Adrenal gland (tissue), 12 donors: ENCODE data around the gene MTHFD2L. TPM values are rescaled to one million over a fixed set of nuclear protein-coding genes. Genes with fewer than 3 reads are reported as not detected.

Experiments
- DNase-seq, 7 donors: peaks; one replicate each; pipeline ENCODE4 v3.0.0-alpha.2; 2019 to 2020
- H3K27ac ChIP-seq, 5 donors: fragments of 200-600 bp; sonication (generic) in 4 of 5; 1 replicate in 3 of 5; 2 replicates in 2 of 5; pipeline versions ENCODE4 v1.5.1 to v1.8.0; 2016 to 2020; ENCODE audit warnings: mild to moderate bottlenecking in 1 of 5
- H3K27me3 ChIP-seq: fragments of 200-600 bp; 2 replicates; pipeline ENCODE4 v1.8.0; 2021
- H3K36me3 ChIP-seq, 2 donors: fragments of 200-600 bp; replicated peaks in 1 of 2; 1 replicate in 1 of 2; 2 replicates in 1 of 2; pipeline versions ENCODE4 v1.5.1 to v1.8.0; 2018 to 2022
- H3K4me1 ChIP-seq, 2 donors: fragments of 200-600 bp; replicated peaks in 1 of 2; 1 replicate in 1 of 2; 2 replicates in 1 of 2; pipeline versions ENCODE4 v1.5.1 to v1.8.0; 2018 to 2021
- H3K4me3 ChIP-seq, 4 donors: fragments of 200-600 bp; sonication (generic) in 3 of 4; one replicate each; pipeline ENCODE4 v1.5.1; 2016 to 2018
- H3K9me3 ChIP-seq, 3 donors: fragments of 200-600 bp; sonication (generic) in 1 of 3; replicated peaks in 1 of 3; 1 replicate in 2 of 3; 2 replicates in 1 of 3; pipeline versions ENCODE4 v1.5.1 to v1.8.0; 2016 to 2021
- POLR2A ChIP-seq, 2 donors: fragments of 450-650 bp; IDR thresholded peaks; one replicate each; pipeline ENCODE4 v1.6.1; 2017; ENCODE audit warnings: antibody characterized with exemption in 2 of 2, mild to moderate bottlenecking in 2 of 2, moderate library complexity in 1 of 2
- WGBS, 4 donors: extraction: QIAGEN DNeasy Blood & Tissue Kit in 2 of 4; methylation state at CpG; one replicate each; pipeline versions ENCODE4 v1.1.5 to v1.1.7; 2013 to 2017; 5-methylcytosine and 5-hydroxymethylcytosine counted together
- intact Hi-C, 2 donors: fragments of 100-400 bp; cut with DNase I; formaldehyde crosslinking; loops; one replicate each; pipeline versions ENCODE4 v1.14.1 to v1.15.0; 2022 to 2023
- polyA plus RNA-seq, 3 donors: library from polyadenylated mRNA; stranded (reverse); fragments of 200-250 nt in 2 of 3; fragments of 350-450 nt in 1 of 3; fragmentation: Illumina TruSeq in 1 of 3; extraction: RNeasy Lipid Tissue Mini Kit (QIAGEN cat#74804) in 1 of 3; gene quantifications; one replicate each; pipeline ENCODE4 v1.2.3, GENCODE V29; 2013 to 2014
- total RNA-seq, 9 donors: library from RNA; depleted of rRNA in 4 of 9; stranded (reverse); fragments of >200 nt in 4 of 9; fragments of 120-200 nt in 1 of 9; fragmentation: NEBNext Ultra II Directional in 1 of 9; extraction: Animal tissue kit (Norgen Biotek cat#: 25700) in 1 of 9; gene quantifications; one replicate each; pipeline versions ENCODE4 v1.1.0 to v1.2.4, GENCODE V29; 2013 to 2023
- TF ChIP-seq, protein P1 (sequence below), 6 experiments: fragments of 450-650 bp in 4 of 6; fragments of 200-600 bp in 2 of 6; sonication (generic) in 1 of 6; IDR thresholded peaks; 1 replicate in 5 of 6; 2 replicates in 1 of 6; pipeline versions ENCODE4 v1.5.1 to v1.8.0; 2016 to 2021; ENCODE audit warnings: antibody characterized with exemption in 6 of 6, mild to moderate bottlenecking in 2 of 6, moderate library complexity in 1 of 6
- donor health status: healthy with polysubstance abuse.
- donor health status: Bipolar disorder and iron deficiency.
- donor health status: DM: yes; HTN: yes; CAD: no.
- donor health status: DM: no; HTN: no; CAD: no.
- donor health status: DM: no; HTN: no; CAD: no.
- donor health status: DM: yes; HTN: yes; CAD: no.

Gene MTHFD2L
- total and polyA plus RNA-seq, 12 donors = 9.8 to 38.2 (median 15.9) TPM

DNA sequence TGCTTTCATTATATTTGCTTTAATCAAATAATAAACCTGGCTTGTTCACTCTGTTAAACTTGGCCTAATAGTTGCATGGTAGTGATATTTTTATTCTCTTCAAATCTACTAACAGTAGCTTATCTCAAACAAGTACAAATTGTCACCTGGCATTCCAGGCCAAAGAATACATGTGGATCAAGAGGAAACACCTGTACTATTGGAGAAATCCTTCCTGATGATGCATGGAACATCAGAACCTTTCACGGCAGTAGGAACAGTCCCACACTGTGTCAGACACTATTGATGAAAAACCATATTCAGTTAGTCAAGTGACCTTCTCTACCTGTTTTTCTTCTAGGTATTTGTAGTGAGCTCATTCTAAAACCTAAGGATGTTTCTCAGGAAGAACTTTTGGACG, 17.0 kb downstream of the MTHFD2L start:
- H3K27ac ChIP-seq = no peak overlapping the region
- DNase-seq = no peak
- WGBS, 4 donors = 84 to 96% (median 94%) methylated on average over 2 of the region's 2 CpGs
- no peaks in the 10 kb centered on the region for H3K9me3 ChIP-seq
- no peaks in the 10 kb centered on the region for H3K4me1 ChIP-seq
- intact Hi-C loops = no loop called here
- no peaks in the 10 kb centered on the region for H3K36me3 ChIP-seq
- TF ChIP-seq, protein P1, sequence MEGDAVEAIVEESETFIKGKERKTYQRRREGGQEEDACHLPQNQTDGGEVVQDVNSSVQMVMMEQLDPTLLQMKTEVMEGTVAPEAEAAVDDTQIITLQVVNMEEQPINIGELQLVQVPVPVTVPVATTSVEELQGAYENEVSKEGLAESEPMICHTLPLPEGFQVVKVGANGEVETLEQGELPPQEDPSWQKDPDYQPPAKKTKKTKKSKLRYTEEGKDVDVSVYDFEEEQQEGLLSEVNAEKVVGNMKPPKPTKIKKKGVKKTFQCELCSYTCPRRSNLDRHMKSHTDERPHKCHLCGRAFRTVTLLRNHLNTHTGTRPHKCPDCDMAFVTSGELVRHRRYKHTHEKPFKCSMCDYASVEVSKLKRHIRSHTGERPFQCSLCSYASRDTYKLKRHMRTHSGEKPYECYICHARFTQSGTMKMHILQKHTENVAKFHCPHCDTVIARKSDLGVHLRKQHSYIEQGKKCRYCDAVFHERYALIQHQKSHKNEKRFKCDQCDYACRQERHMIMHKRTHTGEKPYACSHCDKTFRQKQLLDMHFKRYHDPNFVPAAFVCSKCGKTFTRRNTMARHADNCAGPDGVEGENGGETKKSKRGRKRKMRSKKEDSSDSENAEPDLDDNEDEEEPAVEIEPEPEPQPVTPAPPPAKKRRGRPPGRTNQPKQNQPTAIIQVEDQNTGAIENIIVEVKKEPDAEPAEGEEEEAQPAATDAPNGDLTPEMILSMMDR (IDR thresholded peaks at IDR 0.05) = no peak
- no peak for TF ChIP-seq POLR2A (IDR thresholded peaks at IDR 0.05)
- H3K27me3 ChIP-seq = no peaks in the 10 kb centered on the region
- no peak overlapping the region for H3K4me3 ChIP-seq

DNA sequence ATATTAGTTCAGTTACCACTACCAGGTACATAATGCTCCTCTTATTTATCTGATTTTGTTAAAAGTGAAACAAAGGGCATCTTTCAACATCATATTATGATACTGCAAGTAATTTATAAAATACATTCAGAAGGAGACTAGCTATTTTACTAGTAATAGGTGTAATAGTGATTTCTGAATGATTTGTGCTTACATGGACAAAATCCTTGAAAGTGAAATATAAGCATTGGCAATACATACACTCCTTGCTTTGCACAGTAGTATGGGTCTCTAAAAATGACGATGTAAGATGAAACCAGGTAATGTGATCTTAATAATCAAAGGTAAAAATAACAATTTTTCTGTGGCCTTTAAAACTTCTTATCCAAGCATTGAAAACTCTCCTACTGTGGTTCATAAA, 17.5 kb downstream of the MTHFD2L start:
- Histone ChIP-seq H3K27ac (no peak overlapping the region), H3K4me1 (no peaks in the 10 kb centered on the region), H3K9me3 (no peaks in the 10 kb centered on the region), H3K4me3 (no peak overlapping the region), H3K27me3 (no peaks in the 10 kb centered on the region), H3K36me3 (no peaks in the 10 kb centered on the region)
- TF ChIP-seq, protein P1 (IDR thresholded peaks at IDR 0.05) = no peak
- no peak for TF ChIP-seq POLR2A (IDR thresholded peaks at IDR 0.05)
- 90 to 99% (median 97%) methylated on average over 1 of the region's 1 CpG for WGBS, 4 donors
- DNase-seq = no peak
- intact Hi-C loops = no loop called here

DNA sequence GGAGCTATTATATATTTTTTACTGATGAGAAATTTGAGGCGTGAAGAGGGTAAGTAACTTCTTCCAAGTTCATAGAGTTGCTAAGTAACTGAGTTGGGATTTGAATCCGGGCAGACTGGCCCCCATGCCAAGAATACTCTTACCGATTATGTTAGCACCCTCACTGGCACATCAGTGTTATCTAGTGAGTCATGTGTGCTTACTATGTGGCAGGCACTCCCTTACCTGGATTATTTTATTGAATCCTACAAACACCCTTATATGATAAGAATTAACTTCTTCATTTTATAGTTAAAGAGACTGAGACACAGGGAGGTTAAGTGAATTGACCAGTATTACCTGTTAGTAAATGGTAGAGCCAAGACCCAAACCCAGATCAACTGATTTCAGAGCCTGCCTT, 20.9 kb downstream of the MTHFD2L start:
- WGBS, 4 donors = 90 to 96% (median 94%) methylated on average over 3 of the region's 3 CpGs
- intact Hi-C loops = no loop called here
- H3K4me1 ChIP-seq = no peaks in the 10 kb centered on the region

DNA sequence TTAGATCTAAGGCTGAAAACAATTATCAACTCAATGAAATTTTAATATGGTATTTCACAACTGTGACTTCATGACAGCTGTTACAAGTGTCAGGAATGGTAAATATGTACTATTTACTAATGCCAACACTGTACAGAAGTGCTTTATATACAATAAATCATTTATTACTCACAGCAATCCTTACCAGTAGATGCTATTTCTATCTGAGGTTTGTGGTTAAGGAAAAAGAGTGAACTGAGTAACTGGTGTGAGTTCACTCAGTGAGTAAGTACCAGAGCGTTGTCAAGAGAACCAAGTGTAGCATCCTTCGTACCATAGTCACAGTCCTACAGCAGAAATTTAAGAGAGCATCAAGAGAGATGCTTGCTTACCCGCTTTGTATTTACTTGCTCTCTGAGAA, 23.3 kb downstream of the MTHFD2L start:
- 94 to 97% (median 96%) methylated on average over 3 of the region's 3 CpGs for WGBS, 4 donors
- no peaks in the 10 kb centered on the region for H3K9me3 ChIP-seq
- no peaks in the 10 kb centered on the region for H3K27me3 ChIP-seq
- DNase-seq = no peak
- H3K4me1 ChIP-seq = no peaks in the 10 kb centered on the region
- H3K4me3 ChIP-seq = no peak overlapping the region
- H3K27ac ChIP-seq = no peak overlapping the region
- TF ChIP-seq, protein P1 (IDR thresholded peaks at IDR 0.05) = no peak
- TF ChIP-seq POLR2A (IDR thresholded peaks at IDR 0.05) = no peak
- intact Hi-C loops = loop anchor here in 1 of 2 donors (10.0 kb wide), 1 partner anchor 134 kb away; no protein-coding TSS in a partner anchor
- H3K36me3 ChIP-seq = no peaks in the 10 kb centered on the region

More for the DNA sequence above, 20.9 kb downstream of the MTHFD2L start:
- Histone ChIP-seq H3K9me3 (no peaks in the 10 kb centered on the region), H3K4me3 (no peak overlapping the region), H3K36me3 (no peaks in the 10 kb centered on the region), H3K27ac (no peak overlapping the region), H3K27me3 (no peaks in the 10 kb centered on the region)
- TF ChIP-seq, protein P1 (IDR thresholded peaks at IDR 0.05) = no peak
- no peak for TF ChIP-seq POLR2A (IDR thresholded peaks at IDR 0.05)
- no peak for DNase-seq
